NT2/D1 (cell line): ENCODE results near the gene FNDC3B.

Source experiments
- DNase-seq: peaks from one replicate; pipeline ENCODE4 v3.0.0-alpha.2; 2011; ENCODE audit warnings: low read depth, low spot score
- H3K27me3 ChIP-seq: 2 replicates; pipeline ENCODE4 v1.6.0; 2011; ENCODE audit warnings: mild to moderate bottlenecking; ENCODE audit not compliant: insufficient read length, insufficient read depth
- H3K36me3 ChIP-seq: 2 replicates; pipeline ENCODE4 v1.6.1; 2011; ENCODE audit warnings: mild to moderate bottlenecking, low read length, mixed read lengths; ENCODE audit not compliant: insufficient read depth, insufficient read length
- H3K4me1 ChIP-seq: 2 replicates; pipeline ENCODE4 v1.5.1; 2011; ENCODE audit not compliant: insufficient read depth, insufficient read length
- H3K4me3 ChIP-seq: 2 replicates; pipeline ENCODE4 v1.5.1; 2011; ENCODE audit warnings: low read depth; ENCODE audit not compliant: insufficient read length
- H3K9ac ChIP-seq: 2 replicates; pipeline ENCODE4 v1.6.0; 2011; ENCODE audit warnings: low read depth; ENCODE audit not compliant: insufficient read length
- H3K9me3 ChIP-seq: 2 replicates; pipeline ENCODE4 v1.5.1; 2011; ENCODE audit warnings: mild to moderate bottlenecking, low read length; ENCODE audit not compliant: insufficient read depth
- SUZ12 ChIP-seq: IDR thresholded peaks from 2 replicates; pipeline ENCODE4 v1.6.1; 2011; ENCODE audit not compliant: insufficient read length, insufficient read depth; ENCODE audit errors: extremely low read depth
- YY1 ChIP-seq: IDR thresholded peaks from 2 replicates; pipeline ENCODE4 v1.6.1; 2011; ENCODE audit not compliant: insufficient read length, insufficient read depth
- ZNF274 ChIP-seq: IDR thresholded peaks from 2 replicates; pipeline ENCODE4 v1.6.1; 2011; ENCODE audit warnings: mild to moderate bottlenecking, low read depth, low read length

Gene FNDC3B

DNA sequence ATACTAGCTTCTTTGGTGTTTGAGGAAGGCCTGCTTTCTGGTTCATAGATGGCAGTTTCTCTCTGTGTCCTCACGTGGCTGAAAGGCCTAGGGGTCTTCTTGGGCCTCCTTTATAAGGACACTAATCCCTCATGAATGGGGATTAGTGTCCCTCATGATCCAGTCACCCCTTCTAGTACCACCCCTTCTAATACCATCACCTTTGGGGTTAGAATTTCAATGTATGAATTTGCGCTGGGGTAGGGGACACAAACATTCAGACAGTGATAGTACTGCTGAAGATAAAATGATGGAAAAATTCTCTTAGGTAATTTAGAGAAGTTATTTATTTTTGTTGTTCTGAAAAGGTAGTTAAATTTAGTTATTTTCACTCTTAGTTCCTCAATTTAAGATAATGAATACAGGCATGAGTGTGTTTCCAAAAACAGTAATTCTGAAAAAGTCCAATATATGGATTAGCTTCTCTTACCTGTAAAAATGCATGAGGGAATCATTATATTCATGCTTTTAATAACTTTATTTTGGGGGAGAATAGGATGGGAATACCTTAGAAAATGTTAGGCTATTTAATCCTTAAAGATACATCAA, 103.6 kb downstream of the FNDC3B start:
- Histone ChIP-seq H3K9ac (no peak overlapping the region), H3K4me1 (no peaks in the 10 kb centered on the region), H3K9me3 (peaks cover 5% of the 10 kb centered on the region), H3K4me3 (no peak overlapping the region), H3K27me3 (no peaks in the 10 kb centered on the region), H3K36me3 (peaks cover 6% of the 10 kb centered on the region)
- no peak for DNase-seq
- TF ChIP-seq YY1 (no peak), ZNF274 (no peak), SUZ12 (no peak)

DNA sequence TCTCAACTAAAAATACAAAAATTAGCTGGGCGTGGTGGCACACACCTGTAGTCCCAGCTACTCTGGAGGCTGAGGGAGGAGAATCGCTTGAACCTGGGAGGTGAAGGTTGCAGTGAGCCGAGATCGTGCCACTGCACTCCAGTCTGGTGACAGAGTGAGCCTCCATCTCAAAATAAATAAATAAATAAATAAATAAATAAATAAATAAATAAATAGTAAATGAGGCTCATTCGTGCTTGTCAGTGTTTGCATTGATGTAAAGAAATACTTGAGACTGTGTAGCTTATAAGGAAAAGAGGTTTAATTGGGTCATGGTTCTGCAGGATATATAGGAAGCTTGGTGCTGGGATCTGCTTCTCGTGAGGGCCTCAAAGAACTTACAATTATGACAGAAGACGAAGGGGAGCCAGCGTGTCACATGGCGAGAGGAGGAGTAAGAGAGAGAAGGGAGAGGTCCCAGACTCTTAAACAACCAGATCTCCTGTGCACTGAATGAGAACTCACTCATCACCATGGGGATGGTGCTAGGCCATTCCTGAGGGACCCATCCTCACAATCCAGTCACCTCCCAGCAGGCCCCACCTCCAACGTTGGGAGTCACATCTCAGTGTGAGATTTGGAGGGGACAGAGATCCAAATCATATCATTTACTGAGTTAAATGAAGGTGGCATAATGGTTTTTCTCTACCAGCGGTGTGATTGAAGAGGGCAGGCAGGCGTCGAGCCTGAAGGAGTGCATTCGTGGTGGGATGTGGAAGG, 104.5 kb downstream of the FNDC3B start:
- H3K36me3 ChIP-seq: peaks cover 10% of the 10 kb centered on the region
- H3K27me3 ChIP-seq: no peaks in the 10 kb centered on the region
- TF ChIP-seq ZNF274 (no peak), SUZ12 (no peak), YY1 (no peak)
- H3K4me1 ChIP-seq: no peaks in the 10 kb centered on the region
- no peak for DNase-seq
- peaks cover 5% of the 10 kb centered on the region for H3K9me3 ChIP-seq
- H3K4me3 ChIP-seq: no peak overlapping the region
- H3K9ac ChIP-seq: no peak overlapping the region

DNA sequence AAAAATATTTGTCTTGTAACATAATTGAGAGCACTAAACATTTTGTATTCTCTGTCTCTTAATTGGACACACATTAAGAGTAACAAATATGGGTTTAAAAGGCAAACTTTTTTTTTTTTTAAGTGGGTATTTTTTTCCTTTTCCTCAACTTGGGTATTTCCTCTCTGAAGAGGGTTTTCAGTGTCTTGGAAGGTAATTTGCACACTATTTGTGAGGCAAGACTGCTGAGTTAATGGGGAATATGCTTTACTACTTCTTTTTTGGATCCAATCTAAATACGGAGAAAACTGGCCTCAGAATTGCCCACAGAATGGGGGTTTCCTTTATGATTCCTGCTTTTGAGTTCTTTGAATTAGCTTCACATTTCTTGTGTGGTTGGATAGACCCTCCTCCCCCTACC, 105.2 kb downstream of the FNDC3B start:
- H3K9me3 ChIP-seq: peaks cover 5% of the 10 kb centered on the region
- no peak overlapping the region for H3K9ac ChIP-seq
- peaks cover 10% of the 10 kb centered on the region for H3K36me3 ChIP-seq
- no peaks in the 10 kb centered on the region for H3K27me3 ChIP-seq
- no peaks in the 10 kb centered on the region for H3K4me1 ChIP-seq
- TF ChIP-seq YY1 (no peak), ZNF274 (no peak), SUZ12 (no peak)
- H3K4me3 ChIP-seq: no peak overlapping the region
- DNase-seq: no peak

DNA sequence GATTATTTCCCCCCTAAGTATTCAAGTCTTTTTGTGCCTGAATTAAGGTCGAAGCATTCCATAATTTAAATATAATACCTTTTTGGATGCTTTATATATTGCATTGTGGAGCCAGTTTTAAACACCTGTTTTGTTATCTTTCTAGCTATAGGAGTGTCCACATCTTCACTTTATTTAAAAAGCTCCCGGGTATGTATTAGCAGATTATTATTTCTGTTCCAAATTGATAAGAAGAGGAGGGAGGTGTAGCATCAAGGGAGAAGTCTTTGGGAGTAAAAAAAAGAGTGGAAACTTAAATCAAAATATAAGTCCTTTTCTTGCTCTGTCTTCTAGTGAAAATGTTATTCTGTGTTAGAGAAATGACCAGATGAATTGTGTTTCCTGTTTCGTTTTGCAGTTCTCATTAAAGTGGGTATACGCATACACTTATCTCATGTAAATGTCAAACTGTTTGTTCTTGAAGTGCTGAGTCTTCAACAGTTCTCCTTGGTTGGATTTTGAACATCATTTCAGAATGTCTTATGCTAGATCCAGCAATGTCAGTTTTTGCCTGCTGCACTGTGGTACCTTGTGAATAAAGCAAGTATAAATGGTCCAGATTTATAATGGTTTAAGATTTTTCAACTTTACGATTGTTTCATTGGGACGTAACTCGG, 105.8 kb downstream of the FNDC3B start:
- Histone ChIP-seq H3K27me3 (no peaks in the 10 kb centered on the region), H3K36me3 (peaks cover 10% of the 10 kb centered on the region), H3K9me3 (peaks cover 5% of the 10 kb centered on the region), H3K4me1 (no peaks in the 10 kb centered on the region), H3K9ac (no peak overlapping the region), H3K4me3 (no peak overlapping the region)
- TF ChIP-seq ZNF274 (no peak), SUZ12 (no peak), YY1 (no peak)
- no peak for DNase-seq

- no peak for DNase-seq
- H3K4me3 ChIP-seq: no peak overlapping the region
- H3K4me1 ChIP-seq: no peaks in the 10 kb centered on the region
- TF ChIP-seq ZNF274: no peak
- no peak for TF ChIP-seq SUZ12
- TF ChIP-seq YY1: no peak
- no peaks in the 10 kb centered on the region for H3K27me3 ChIP-seq
- no peak overlapping the region for H3K9ac ChIP-seq
- H3K36me3 ChIP-seq: peaks cover 10% of the 10 kb centered on the region
- H3K9me3 ChIP-seq: peaks cover 5% of the 10 kb centered on the region
Observed at GRCh38 chr3:172146349-172146748, 107.0 kb downstream of the FNDC3B start.

DNA sequence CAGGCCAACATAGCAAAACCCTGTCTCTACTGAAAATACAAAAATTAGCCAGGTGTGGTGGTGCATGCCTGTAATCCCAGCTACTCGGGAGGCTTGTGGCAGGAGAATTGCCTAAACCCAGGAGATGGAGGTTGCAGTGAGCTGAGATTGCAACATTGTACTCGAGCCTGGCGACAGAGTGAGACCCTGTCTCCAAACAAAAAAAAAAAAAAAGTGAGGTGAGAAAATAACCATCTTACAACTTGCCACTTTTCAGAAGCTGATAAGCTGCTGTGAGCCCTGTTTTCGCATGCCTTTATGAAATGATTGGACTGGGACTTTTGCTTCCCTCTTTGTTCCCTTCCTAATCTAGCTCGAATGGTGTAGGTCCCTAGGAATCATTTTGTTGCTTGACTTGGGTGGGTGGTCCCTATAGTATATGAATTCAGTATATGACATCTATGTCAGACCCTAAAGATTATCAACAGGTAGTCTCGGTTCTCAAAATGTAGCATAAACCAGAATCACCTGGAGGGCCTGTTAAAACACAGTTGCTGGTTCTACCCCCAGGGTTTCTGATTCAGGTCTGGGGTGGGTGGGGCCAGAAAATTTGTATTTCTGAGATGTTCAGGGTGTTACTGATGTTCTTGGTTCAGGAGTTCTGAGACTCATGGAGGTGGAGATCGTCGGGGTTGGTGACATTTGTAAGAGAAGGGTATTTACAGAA, 107.9 kb downstream of the FNDC3B start:
- DNase-seq: no peak
- Histone ChIP-seq H3K4me1 (no peaks in the 10 kb centered on the region), H3K9ac (no peak overlapping the region), H3K9me3 (peaks cover 5% of the 10 kb centered on the region), H3K4me3 (no peak overlapping the region), H3K27me3 (no peaks in the 10 kb centered on the region), H3K36me3 (peaks cover 10% of the 10 kb centered on the region)
- TF ChIP-seq YY1 (no peak), SUZ12 (no peak), ZNF274 (no peak)

- Histone ChIP-seq H3K4me3 (no peak overlapping the region), H3K36me3 (peaks cover 10% of the 10 kb centered on the region), H3K9me3 (no peaks in the 10 kb centered on the region), H3K27me3 (no peaks in the 10 kb centered on the region), H3K9ac (no peak overlapping the region), H3K4me1 (no peaks in the 10 kb centered on the region)
- TF ChIP-seq SUZ12 (no peak), ZNF274 (no peak)
- no peak for DNase-seq
Observed at GRCh38 chr3:172148241-172148640, 108.9 kb downstream of the FNDC3B start.
